ENCODE results near the gene RAP1GDS1. TPM values are rescaled to one million over a fixed set of nuclear protein-coding genes. Genes with fewer than 3 reads are reported as not detected.

The RAP1GDS1 gene
- total and polyA plus RNA-seq, 2 of the 4 experiments (the other 2 are of a cell fraction), result 29.0 to 85.1 TPM

- no peak overlapping the region for H3K9ac ChIP-seq (ENCODE audit: low read depth, low read length)
- H2BK20ac ChIP-seq (ENCODE audit: low read depth, low read length), result no peak overlapping the region
- ChIA-PET POLR2A (ENCODE audit: unreplicated experiment) (no interaction called here), CTCF (no interaction called here)
- peaks cover 1% of the 10 kb centered on the region; the same call in 1 of the 2 replicates for H3K36me3 ChIP-seq (ENCODE audit: control insufficient read depth, insufficient read depth, low read length)
- peak overlapping the region; percentile 29; the same call in 1 of the 2 replicates for H3K18ac ChIP-seq (ENCODE audit: low read depth, low read length)
- WGBS, 2 experiments (ENCODE audit: extremely low coverage in 2 of 2, insufficient read length in 1 of 2), result no CpG with 5 or more reads among the region's 5 CpGs
- peak overlapping the region; percentile 5 for H2BK5ac ChIP-seq (ENCODE audit: low read depth, low read length, poor library complexity, severe bottlenecking)
- intact Hi-C loops (cut with micrococcal nuclease), result no loop called here
- no TSS peak for BruUV-seq (replicated peaks)
- dilution Hi-C loops (cut with HindIII; ENCODE audit: low sequenced_read_pairs, unreplicated experiment), result no loop called here
- no peak overlapping the region for H4K5ac ChIP-seq (ENCODE audit: low read depth, low read length)
- no peaks in the 10 kb centered on the region for H3K9me1 ChIP-seq (ENCODE audit: insufficient read depth, low read length)
- H4K8ac ChIP-seq (ENCODE audit: low read depth in 2 of 2, low read length in 2 of 2), result peak overlapping the region in 1 of 2 experiments; percentile 4; a peak in 1 of 4 replicates
- no peak overlapping the region for H3K56ac ChIP-seq (ENCODE audit: extremely low read depth, insufficient read depth, low read length)
- no peak overlapping the region for H3K14ac ChIP-seq (replicated peaks; ENCODE audit: low read depth, low read length)
- H2AK9ac ChIP-seq (replicated peaks; ENCODE audit: low read depth, low read length, poor library complexity), result no peak overlapping the region
- H2BK15ac ChIP-seq (ENCODE audit: low read depth, low read length), result no peak overlapping the region
- peak overlapping the region; percentile 6; the same call in 1 of the 2 replicates for H2BK120ac ChIP-seq (ENCODE audit: low read depth, low read length)
- H3K4me3 ChIP-seq (ENCODE audit: insufficient read depth, low read depth, low read length), result no peak overlapping the region
- H3K23ac ChIP-seq (ENCODE audit: low read depth, low read length), result peak overlapping the region; percentile 1; the same call in 1 of the 2 replicates
- no peak for DNase-seq
- no peak for ATAC-seq (ENCODE audit: low read depth)
- no peak overlapping the region for H4K91ac ChIP-seq (ENCODE audit: insufficient read depth, low read depth, low read length)
- TF ChIP-seq, protein P1, sequence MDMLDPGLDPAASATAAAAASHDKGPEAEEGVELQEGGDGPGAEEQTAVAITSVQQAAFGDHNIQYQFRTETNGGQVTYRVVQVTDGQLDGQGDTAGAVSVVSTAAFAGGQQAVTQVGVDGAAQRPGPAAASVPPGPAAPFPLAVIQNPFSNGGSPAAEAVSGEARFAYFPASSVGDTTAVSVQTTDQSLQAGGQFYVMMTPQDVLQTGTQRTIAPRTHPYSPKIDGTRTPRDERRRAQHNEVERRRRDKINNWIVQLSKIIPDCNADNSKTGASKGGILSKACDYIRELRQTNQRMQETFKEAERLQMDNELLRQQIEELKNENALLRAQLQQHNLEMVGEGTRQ (IDR thresholded peaks at IDR 0.05; ENCODE audit: low read depth, low read length), result no peak
- TF ChIP-seq CHD1 (IDR thresholded peaks at IDR 0.05; ENCODE audit: low read depth, low read length), result no peak
- no peak for TF ChIP-seq BHLHE40 (IDR thresholded peaks at IDR 0.05; ENCODE audit: low read depth, low read length)
- TF ChIP-seq CEBPB (IDR thresholded peaks at IDR 0.05; ENCODE audit: low read depth, low read length), result no peak
- no peak for TF ChIP-seq MXI1 (IDR thresholded peaks at IDR 0.05; ENCODE audit: borderline replicate concordance, low read depth, low read length)
- TF ChIP-seq, protein P2, sequence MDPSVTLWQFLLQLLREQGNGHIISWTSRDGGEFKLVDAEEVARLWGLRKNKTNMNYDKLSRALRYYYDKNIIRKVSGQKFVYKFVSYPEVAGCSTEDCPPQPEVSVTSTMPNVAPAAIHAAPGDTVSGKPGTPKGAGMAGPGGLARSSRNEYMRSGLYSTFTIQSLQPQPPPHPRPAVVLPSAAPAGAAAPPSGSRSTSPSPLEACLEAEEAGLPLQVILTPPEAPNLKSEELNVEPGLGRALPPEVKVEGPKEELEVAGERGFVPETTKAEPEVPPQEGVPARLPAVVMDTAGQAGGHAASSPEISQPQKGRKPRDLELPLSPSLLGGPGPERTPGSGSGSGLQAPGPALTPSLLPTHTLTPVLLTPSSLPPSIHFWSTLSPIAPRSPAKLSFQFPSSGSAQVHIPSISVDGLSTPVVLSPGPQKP (IDR thresholded peaks at IDR 0.05; ENCODE audit: borderline replicate concordance, low read depth, low read length), result no peak
- H3K4ac ChIP-seq (ENCODE audit: low read depth, low read length), result no peak overlapping the region
- H4K20me1 ChIP-seq (ENCODE audit: insufficient read depth, low read length), result no peaks in the 10 kb centered on the region
- H3K4me1 ChIP-seq (ENCODE audit: control insufficient read depth, insufficient read depth, low read length), result peaks cover 1% of the 10 kb centered on the region; the same call in 1 of the 2 replicates
- no peak overlapping the region for H3K27ac ChIP-seq (ENCODE audit: insufficient read depth, low read length)
- H3K4me2 ChIP-seq (ENCODE audit: low read depth, low read length), result no peak overlapping the region; the same call in 1 of the 2 replicates
- no peak overlapping the region; the same call in 1 of the 2 replicates for H2AK5ac ChIP-seq (ENCODE audit: low read depth, low read length)
- no peaks in the 10 kb centered on the region for H3K27me3 ChIP-seq (ENCODE audit: control insufficient read depth, insufficient read depth, low read length)
- no peak overlapping the region for H2AFZ ChIP-seq (replicated peaks; ENCODE audit: low read length, poor library complexity)
- peaks cover 5 to 9% of the 10 kb centered on the region in 2 experiments for H3K79me1 ChIP-seq (ENCODE audit: low read depth in 1 of 2, low read length in 2 of 2)
- in situ Hi-C loops (cut with MboI; ENCODE audit: low sequenced_read_pairs), result no loop called here
- no peaks in the 10 kb centered on the region for H3K9me3 ChIP-seq (ENCODE audit: control insufficient read depth, insufficient read depth, low read length)
These were observed 126.3 kb downstream of the RAP1GDS1 start for GRCh38 chr4:98387345-98388026.

All from IMR-90 (cell line).